Measurements from ENCODE around the gene CDX4.
"Not testable (repeated sequence)": the region's sequence is repeated elsewhere in the genome, so short reads cannot be mapped to it uniquely, and the experiment has no call there.

CDX4 gene, protein sequence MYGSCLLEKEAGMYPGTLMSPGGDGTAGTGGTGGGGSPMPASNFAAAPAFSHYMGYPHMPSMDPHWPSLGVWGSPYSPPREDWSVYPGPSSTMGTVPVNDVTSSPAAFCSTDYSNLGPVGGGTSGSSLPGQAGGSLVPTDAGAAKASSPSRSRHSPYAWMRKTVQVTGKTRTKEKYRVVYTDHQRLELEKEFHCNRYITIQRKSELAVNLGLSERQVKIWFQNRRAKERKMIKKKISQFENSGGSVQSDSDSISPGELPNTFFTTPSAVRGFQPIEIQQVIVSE

DNA sequence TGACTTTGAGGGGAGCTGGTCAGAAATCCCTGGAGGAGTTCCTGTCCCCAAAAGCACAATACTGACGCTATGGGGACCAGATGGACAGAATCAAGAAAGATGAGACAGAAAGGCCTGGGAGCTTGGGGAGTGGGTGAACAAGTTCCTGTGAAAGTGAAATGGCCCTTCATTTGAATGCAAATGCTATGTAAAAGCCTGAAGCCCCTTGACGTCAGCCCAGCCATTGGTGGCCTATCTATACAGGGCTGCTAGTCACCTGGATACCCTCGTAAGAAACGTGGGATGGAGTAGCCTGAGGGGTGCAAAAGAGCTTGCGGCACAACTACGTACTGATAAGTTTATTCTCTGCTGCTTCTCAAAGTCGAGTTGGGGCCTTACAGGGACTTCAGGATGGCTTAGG lies at the start of gene CDX4:
Gene CDX4, plus strand, starts transcription at position 223 of the 400 bp plus-strand sequence. CDS start 201 bp downstream, outside the sequence.
- no peak for DNase-seq

DNA sequence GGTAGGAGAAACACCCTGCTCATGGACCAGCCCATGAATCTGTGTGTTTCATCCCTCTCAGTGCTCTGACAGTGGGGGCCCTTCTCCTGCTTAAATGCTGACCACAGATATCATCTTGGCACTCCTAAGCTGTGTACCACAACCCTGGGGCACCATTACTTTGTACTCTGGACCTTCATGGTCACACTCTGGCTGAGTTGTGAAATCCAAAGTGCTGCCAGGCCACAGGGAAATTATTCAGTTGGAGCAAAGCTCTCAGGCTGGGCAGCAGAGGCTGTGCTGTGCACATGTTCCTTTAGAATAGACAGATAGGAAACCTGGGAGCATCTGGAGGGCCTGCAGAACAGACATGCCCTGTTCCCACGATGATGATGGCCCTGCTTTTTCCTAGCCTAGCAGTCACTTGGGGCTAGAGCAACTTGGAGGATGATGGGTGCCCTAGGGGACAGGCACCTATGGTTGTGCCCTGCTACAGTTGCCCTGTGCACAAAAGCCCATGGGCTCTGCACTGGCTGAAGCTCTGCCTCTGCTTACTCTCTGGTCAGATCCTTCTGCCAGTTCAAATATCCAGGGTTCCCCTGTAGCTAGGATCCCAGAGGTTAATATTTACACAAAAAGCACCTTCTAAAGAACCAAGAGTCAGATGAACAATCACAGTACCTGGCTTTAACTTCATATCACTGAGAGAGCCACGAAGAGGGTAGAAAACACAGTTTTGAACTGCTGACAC lies 48.5 kb upstream of the CDX4 start:
- DNase-seq = no peak

DNA sequence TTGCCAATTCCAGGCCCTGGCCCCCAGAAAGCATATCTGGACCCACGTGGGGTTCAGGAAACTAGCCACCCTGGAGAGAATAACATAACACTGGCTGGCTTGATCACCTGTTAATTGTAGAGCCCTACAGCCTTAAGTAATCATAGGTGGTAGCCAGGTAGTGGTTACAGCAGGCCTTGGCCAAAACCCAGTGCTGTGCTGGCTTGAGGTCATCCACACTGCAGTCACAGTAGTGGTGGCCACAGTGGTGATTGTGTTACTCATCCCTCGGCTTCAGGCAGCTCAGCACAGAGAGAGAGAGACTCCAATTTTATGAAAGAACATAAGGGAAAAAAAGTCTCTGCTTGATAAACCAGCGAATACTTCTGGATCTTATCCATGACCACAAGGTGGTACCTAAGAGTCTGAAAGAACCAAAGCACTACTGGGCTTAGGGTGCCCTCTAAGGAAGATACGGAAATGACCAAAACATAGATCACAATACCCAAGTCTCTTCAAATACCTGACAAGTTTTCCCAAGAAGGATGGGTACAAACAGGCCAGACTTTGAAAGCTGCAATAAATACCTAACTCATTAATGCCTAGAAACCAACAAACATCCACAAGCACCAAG lies 46.6 kb upstream of the CDX4 start:
- DNase-seq = no peak

- DNase-seq = no peak
Observed at GRCh38 chrX:73401591-73402266, 45.1 kb upstream of the CDX4 start.

GRCh38 chrX:73412930-73413329 lies 33.9 kb upstream of the CDX4 start:
- no peak for DNase-seq

DNA sequence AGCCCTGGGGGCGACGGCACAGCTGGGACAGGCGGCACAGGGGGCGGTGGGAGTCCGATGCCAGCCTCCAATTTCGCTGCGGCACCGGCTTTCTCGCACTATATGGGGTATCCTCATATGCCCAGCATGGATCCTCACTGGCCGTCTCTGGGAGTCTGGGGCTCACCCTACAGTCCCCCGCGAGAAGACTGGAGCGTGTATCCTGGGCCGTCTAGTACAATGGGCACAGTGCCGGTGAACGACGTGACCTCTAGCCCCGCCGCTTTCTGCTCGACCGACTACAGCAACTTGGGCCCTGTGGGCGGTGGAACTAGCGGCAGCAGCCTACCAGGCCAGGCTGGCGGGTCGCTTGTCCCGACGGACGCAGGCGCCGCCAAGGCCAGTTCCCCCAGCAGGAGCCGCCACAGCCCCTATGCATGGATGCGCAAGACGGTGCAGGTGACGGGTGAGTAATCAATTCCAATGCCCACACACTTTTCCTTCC lies 500 bp downstream of the CDX4 start:
- no peak for DNase-seq

DNA sequence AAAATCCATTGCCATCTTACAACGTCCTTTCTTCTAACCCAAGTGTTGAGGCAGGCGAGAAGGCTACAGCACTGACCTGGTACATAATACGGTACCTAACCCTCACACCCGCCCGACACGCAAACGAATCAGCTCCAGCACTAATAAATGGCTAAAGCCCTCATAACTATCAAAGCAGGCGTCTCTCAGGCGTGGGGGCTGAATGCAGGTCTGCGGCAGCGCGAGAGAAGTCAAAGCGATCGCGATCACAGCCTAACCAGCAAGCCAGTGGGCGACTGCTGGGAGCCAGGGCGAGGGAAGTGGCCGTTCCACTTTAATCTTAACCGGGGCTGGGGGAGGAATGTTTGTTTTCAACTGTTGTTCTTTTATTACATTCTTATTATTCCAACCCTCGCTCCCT lies 1.5 kb downstream of the CDX4 start:
- DNase-seq = no peak

DNA sequence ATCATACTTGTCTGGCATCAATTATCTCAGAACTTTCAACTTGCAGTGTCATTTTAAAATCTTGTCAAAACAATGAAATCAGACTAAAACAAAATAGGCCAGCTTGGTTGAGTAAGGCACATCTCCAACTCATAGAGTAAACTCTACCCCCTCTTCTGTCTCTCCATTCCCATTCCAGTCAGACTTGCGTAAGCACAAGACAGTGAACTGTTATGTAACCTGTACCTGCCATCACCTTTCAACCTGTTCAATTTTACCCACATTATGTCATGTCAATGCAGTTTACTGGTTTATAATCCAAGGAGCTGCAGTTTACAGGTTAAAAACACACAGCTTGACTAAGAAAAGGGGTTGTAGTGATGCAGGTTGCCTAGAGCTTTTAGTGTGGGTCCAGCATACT lies 8.3 kb downstream of the CDX4 start:
- DNase-seq = no peak

DNA sequence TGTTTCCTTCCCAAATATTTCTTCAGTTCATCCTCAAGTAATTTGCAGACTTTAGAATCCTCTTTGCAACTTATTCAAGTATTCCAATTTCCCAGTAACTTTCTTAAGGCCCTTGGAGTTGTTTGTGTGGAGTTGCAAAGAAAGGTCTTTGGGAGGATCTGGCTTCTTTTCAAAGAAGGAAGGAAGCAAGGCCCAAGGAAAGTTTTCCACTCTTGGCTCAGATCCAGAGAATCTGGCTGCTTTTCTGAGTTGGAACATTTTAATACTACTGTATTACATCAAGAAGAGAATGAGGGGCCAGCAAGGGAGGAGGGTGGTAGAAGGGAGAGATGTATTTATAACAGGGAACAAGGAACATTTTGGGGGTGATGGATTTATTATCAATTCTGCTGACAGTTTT lies 10.5 kb downstream of the CDX4 start:
- no peak for DNase-seq

- DNase-seq = no peak
Observed at GRCh38 chrX:73468376-73468775, 21.5 kb downstream of the CDX4 start.

DNA sequence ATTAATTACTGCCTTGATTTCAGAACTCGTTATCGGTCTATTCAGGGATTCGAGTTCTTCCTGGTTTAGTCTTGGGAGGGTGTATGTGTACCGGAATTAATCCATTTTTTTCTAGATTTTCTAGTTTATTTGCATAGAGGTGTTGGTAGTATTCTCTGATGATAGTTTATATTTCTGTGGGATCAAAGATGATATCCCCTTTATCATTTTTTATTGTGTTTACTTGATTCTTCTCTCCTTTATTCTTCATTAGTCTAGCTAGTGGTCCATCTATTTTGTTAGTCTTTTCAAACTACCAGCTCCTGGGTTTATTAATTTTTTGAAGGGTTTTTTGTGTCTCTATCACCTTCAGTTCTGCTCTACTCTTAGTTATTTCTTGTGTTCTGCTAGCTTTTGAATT lies 32.1 kb downstream of the CDX4 start:
- no peak for DNase-seq

DNA sequence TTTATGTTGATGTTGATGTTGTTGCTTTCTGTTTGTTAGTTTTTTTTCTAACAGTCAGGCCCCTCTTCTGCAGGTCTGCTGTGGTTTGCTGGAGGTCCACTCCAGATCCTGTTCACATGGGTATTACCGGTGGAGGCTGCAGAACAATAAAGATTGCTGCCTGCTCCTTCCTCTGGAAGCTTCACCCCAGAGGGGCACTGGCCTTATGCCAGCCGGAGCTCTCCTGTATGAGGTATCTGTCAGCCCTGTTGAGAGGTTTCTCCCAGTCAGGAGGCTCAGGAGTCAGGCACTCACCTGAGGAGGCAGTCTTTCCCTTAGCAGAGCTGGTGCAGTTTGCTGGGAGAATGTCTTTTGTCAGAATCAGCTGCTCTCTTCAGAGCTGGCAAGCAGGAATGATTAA lies 34.7 kb downstream of the CDX4 start:
- DNase-seq = no peak

DNA sequence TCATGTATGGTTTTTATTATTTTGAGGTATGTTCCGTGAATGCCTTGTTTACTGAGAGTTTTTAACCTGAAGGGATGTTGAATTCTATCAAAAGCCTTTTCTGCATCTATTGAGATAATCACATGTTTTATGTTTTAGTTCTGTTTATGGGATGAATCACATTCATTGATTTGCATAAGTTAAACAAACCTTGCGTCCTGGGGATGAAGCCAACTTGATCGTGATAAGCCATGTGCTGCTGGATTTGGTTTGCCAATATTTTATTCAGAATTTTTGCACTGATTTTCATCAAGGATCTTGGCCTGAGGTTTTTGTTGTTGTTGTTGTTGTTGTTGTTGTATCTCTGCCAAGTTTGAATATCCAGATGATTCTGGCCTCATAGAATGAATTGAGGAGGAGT lies 43.8 kb downstream of the CDX4 start:
- DNase-seq = no peak

- not testable (repeated sequence) for DNase-seq
Observed at GRCh38 chrX:73492178-73492577, 45.3 kb downstream of the CDX4 start.

Data from NCI-H1417 treated with DMSO at 0.1 percent for 48 hours (cell line).